ENCODE measurements around the gene OTUD7B.

GRCh38 chr1:149927056-149927562 lies 83.4 kb downstream of the OTUD7B start:
- TF ChIP-seq RAD21 (IDR thresholded peaks at IDR 0.05; ENCODE audit: insufficient read depth, low read depth, low read length) (no peak), EP300 (IDR thresholded peaks at IDR 0.05; ENCODE audit: borderline replicate concordance in 1 of 2, control insufficient read depth in 1 of 2, low read depth in 2 of 2, low read length in 2 of 2) (no peak), CBX3 (IDR thresholded peaks at IDR 0.05; ENCODE audit: borderline replicate concordance, low read depth) (no peak), TBL1XR1 (IDR thresholded peaks at IDR 0.05; ENCODE audit: low read depth, low read length) (no peak), EGR1 (IDR thresholded peaks at IDR 0.05; ENCODE audit: borderline replicate concordance in 1 of 2, low read depth in 2 of 2, low read length in 2 of 2) (no peak), NRF1 (conservative IDR thresholded peaks at IDR 0.05; ENCODE audit: low read depth, low read length) (no peak), POLR2A (IDR thresholded peaks at IDR 0.05; ENCODE audit: low read depth, low read length) (no peak), EZH2 (IDR thresholded peaks at IDR 0.05; ENCODE audit: borderline replicate concordance, control insufficient read depth, low read depth, low read length) (no peak), SP1 (IDR thresholded peaks at IDR 0.05; ENCODE audit: low read depth, low read length) (no peak), ZZZ3 (IDR thresholded peaks at IDR 0.05; ENCODE audit: control insufficient read depth, insufficient read length, low read depth) (no peak), ZSCAN29 (IDR thresholded peaks at IDR 0.05) (no peak), CTCF (IDR thresholded peaks at IDR 0.05 in 2 of 3, conservative IDR thresholded peaks at IDR 0.05 in 1 of 3; ENCODE audit: control insufficient read depth in 2 of 3, extremely low read depth in 1 of 3, insufficient read depth in 1 of 3, low read depth in 3 of 3, low read length in 3 of 3) (no peak), ETV6 (conservative IDR thresholded peaks at IDR 0.05 in 1 of 2, IDR thresholded peaks at IDR 0.05 in 1 of 2; ENCODE audit: borderline replicate concordance in 1 of 2, low read depth in 1 of 2) (no peak), NR2C2 (IDR thresholded peaks at IDR 0.05; ENCODE audit: borderline replicate concordance, control insufficient read depth, insufficient read length, low read depth) (no peak)
